CD1c-positive myeloid dendritic cell (primary cell): ENCODE results near the gene USP38.
"Not testable (repeated sequence)": the region's sequence is repeated elsewhere in the genome, so short reads cannot be mapped to it uniquely, and the experiment has no call there.

Source experiments
- DNase-seq: peaks from one replicate; pipeline ENCODE4 v3.0.0-alpha.2; 2016; ENCODE audit errors: extremely low spot score

The USP38 gene

GRCh38 chr4:143257356-143257755 lies 72.6 kb downstream of the USP38 start:
- no peak for DNase-seq

GRCh38 chr4:143260750-143261149 lies 76.0 kb downstream of the USP38 start:
- DNase-seq: no peak

GRCh38 chr4:143262838-143263237 lies 78.1 kb downstream of the USP38 start:
- DNase-seq: no peak

GRCh38 chr4:143267690-143268089 lies 83.0 kb downstream of the USP38 start:
- not testable (repeated sequence) for DNase-seq

- DNase-seq: no peak
Measured at GRCh38 chr4:143270256-143270838, 85.6 kb downstream of the USP38 start.
